ENCODE measurements around the gene GNG12.

DNA sequence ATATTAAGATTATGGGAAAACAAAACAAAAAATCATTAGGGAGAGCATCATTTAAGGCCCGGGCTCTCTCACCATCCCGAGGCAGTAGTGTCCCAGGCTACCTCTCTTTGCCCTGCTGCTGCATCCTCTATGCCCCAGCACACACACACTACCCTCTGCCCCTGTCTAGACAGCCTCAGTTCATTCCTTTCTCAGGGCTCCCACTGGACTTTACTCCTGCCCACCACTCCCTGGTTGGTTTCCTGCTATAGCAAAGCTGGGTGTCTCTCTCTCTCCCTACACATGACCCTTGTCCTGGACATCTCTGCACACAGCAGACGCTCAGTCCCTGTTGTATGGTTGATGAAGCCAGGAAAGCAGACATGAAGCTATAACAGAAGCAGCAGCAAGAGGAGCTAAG is 30.7 kb downstream of the GNG12 start:
- TF ChIP-seq, protein P1, sequence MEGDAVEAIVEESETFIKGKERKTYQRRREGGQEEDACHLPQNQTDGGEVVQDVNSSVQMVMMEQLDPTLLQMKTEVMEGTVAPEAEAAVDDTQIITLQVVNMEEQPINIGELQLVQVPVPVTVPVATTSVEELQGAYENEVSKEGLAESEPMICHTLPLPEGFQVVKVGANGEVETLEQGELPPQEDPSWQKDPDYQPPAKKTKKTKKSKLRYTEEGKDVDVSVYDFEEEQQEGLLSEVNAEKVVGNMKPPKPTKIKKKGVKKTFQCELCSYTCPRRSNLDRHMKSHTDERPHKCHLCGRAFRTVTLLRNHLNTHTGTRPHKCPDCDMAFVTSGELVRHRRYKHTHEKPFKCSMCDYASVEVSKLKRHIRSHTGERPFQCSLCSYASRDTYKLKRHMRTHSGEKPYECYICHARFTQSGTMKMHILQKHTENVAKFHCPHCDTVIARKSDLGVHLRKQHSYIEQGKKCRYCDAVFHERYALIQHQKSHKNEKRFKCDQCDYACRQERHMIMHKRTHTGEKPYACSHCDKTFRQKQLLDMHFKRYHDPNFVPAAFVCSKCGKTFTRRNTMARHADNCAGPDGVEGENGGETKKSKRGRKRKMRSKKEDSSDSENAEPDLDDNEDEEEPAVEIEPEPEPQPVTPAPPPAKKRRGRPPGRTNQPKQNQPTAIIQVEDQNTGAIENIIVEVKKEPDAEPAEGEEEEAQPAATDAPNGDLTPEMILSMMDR (conservative IDR thresholded peaks at IDR 0.05): no peak
- no peak for TF ChIP-seq EZH2 (IDR thresholded peaks at IDR 0.05; ENCODE audit: low read depth)

Data from PC-9 (cell line).